ENCODE results near the gene UST. TPM values are rescaled to one million over a fixed set of nuclear protein-coding genes. Genes with fewer than 3 reads are reported as not detected.

UST gene
- polyA plus RNA-seq, 1 donor from 2014 or later, result 7.5 TPM

- H3K27ac ChIP-seq (ENCODE audit: low read length), result no peak overlapping the region
Measured at GRCh38 chr6:148887181-148887580, 140.4 kb downstream of the UST start.

GRCh38 chr6:148888856-148889255, 142.0 kb downstream of the UST start:
- Histone ChIP-seq H3K79me2 (replicated peaks; ENCODE audit: insufficient read depth, low read length) (no peaks in the 10 kb centered on the region), H3F3A (ENCODE audit: insufficient read depth, low read length, poor library complexity, severe bottlenecking) (no peaks in the 10 kb centered on the region), H3K9me3 (ENCODE audit: low read length) (no peaks in the 10 kb centered on the region), H3K9me2 (ENCODE audit: insufficient read depth, low read length) (no peaks in the 10 kb centered on the region), H3K4me2 (ENCODE audit: low read length) (no peak overlapping the region), H3K27me3 (ENCODE audit: insufficient read depth, low read depth, low read length) (no peaks in the 10 kb centered on the region), H3K9ac (ENCODE audit: low read length) (no peak overlapping the region), H2AFZ (ENCODE audit: low read depth, low read length) (no peak overlapping the region), H3K27ac (ENCODE audit: low read length) (no peak overlapping the region), H4K20me1 (ENCODE audit: insufficient read depth) (no peaks in the 10 kb centered on the region), H3K36me3 (ENCODE audit: insufficient read depth, low read length) (no peaks in the 10 kb centered on the region), H3K4me3 (ENCODE audit: low read length) (no peak overlapping the region)
- TF ChIP-seq EZH2 (IDR thresholded peaks at IDR 0.05; ENCODE audit: borderline replicate concordance, insufficient read depth, low read length, poor library complexity, severe bottlenecking), result no peak
- no peak for TF ChIP-seq CTCF (IDR thresholded peaks at IDR 0.05; ENCODE audit: poor library complexity, severe bottlenecking)
- no peak for TF ChIP-seq EP300 (conservative IDR thresholded peaks at IDR 0.05; ENCODE audit: poor library complexity, severe bottlenecking)
- no peak for TF ChIP-seq TAF1 (IDR thresholded peaks at IDR 0.05; ENCODE audit: low read depth)

More at GRCh38 chr6:148887181-148887580, 140.4 kb downstream of the UST start:
- H3K9me2 ChIP-seq (ENCODE audit: insufficient read depth, low read length), result no peaks in the 10 kb centered on the region
- no peaks in the 10 kb centered on the region for H3F3A ChIP-seq (ENCODE audit: insufficient read depth, low read length, poor library complexity, severe bottlenecking)
- H3K79me2 ChIP-seq (replicated peaks; ENCODE audit: insufficient read depth, low read length), result no peaks in the 10 kb centered on the region
- no peaks in the 10 kb centered on the region for H3K36me3 ChIP-seq (ENCODE audit: insufficient read depth, low read length)
- no peak overlapping the region for H2AFZ ChIP-seq (ENCODE audit: low read depth, low read length)
- H3K27me3 ChIP-seq (ENCODE audit: insufficient read depth, low read depth, low read length), result no peaks in the 10 kb centered on the region
- no peaks in the 10 kb centered on the region for H4K20me1 ChIP-seq (ENCODE audit: insufficient read depth)
- H3K4me2 ChIP-seq (ENCODE audit: low read length), result no peak overlapping the region
- H3K9me3 ChIP-seq (ENCODE audit: low read length), result no peaks in the 10 kb centered on the region
- no peak overlapping the region for H3K4me3 ChIP-seq (ENCODE audit: low read length)
- no peak overlapping the region for H3K9ac ChIP-seq (ENCODE audit: low read length)
- no peak for TF ChIP-seq TAF1 (IDR thresholded peaks at IDR 0.05; ENCODE audit: low read depth)
- no peak for TF ChIP-seq POLR2AphosphoS5 (IDR thresholded peaks at IDR 0.05)
- TF ChIP-seq RAD21 (conservative IDR thresholded peaks at IDR 0.05), result no peak
- no peak for TF ChIP-seq MXI1 (conservative IDR thresholded peaks at IDR 0.05; ENCODE audit: poor library complexity, severe bottlenecking)
- no peak for TF ChIP-seq REST (IDR thresholded peaks at IDR 0.05; ENCODE audit: borderline replicate concordance)
- no peak for TF ChIP-seq EZH2 (IDR thresholded peaks at IDR 0.05; ENCODE audit: borderline replicate concordance, insufficient read depth, low read length, poor library complexity, severe bottlenecking)
- TF ChIP-seq SMC3 (conservative IDR thresholded peaks at IDR 0.05; ENCODE audit: poor library complexity), result no peak
- no peak for TF ChIP-seq EP300 (conservative IDR thresholded peaks at IDR 0.05; ENCODE audit: poor library complexity, severe bottlenecking)
- no peak for TF ChIP-seq CTCF (IDR thresholded peaks at IDR 0.05; ENCODE audit: poor library complexity, severe bottlenecking)
